NB4 (cell line): Measurements from ENCODE around the gene SSUH2.

Source experiments
- POLR2A ChIP-seq: IDR thresholded peaks from 2 replicates; pipeline ENCODE4 v1.6.1; 2011; ENCODE audit warnings: mild to moderate bottlenecking; ENCODE audit not compliant: insufficient read length; ENCODE audit errors: extremely low read depth
- TF ChIP-seq, protein P1 (sequence below): IDR thresholded peaks from one replicate; pipeline ENCODE4 v1.5.1; 2012; ENCODE audit warnings: low read depth, low read length

DNA sequence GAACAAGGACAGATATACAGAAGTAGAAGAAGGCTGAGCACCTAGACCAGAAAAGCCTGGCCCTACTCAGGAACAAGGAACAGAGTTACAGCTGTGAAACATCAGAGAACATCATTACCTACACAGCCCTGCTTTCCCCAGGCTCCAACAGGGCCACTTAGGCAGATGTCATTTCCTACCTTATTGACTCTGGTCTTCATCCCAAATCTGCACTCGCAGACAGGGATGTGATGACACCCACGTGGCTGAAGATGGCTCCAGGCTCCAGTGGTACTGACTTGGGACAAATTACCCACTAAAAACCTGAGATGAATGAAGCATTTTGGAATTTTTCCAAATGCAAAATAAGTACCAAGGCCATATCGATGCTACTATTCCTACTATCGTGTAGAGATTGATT, 18.0 kb upstream of the SSUH2 start:
- TF ChIP-seq, protein P1, sequence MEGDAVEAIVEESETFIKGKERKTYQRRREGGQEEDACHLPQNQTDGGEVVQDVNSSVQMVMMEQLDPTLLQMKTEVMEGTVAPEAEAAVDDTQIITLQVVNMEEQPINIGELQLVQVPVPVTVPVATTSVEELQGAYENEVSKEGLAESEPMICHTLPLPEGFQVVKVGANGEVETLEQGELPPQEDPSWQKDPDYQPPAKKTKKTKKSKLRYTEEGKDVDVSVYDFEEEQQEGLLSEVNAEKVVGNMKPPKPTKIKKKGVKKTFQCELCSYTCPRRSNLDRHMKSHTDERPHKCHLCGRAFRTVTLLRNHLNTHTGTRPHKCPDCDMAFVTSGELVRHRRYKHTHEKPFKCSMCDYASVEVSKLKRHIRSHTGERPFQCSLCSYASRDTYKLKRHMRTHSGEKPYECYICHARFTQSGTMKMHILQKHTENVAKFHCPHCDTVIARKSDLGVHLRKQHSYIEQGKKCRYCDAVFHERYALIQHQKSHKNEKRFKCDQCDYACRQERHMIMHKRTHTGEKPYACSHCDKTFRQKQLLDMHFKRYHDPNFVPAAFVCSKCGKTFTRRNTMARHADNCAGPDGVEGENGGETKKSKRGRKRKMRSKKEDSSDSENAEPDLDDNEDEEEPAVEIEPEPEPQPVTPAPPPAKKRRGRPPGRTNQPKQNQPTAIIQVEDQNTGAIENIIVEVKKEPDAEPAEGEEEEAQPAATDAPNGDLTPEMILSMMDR = no peak
- no peak for TF ChIP-seq POLR2A
